ENCODE results near the gene ARMC6.

GRCh38 chr19:19043481-19043880 lies 10.1 kb downstream of the ARMC6 start:
- TF ChIP-seq, protein P1, sequence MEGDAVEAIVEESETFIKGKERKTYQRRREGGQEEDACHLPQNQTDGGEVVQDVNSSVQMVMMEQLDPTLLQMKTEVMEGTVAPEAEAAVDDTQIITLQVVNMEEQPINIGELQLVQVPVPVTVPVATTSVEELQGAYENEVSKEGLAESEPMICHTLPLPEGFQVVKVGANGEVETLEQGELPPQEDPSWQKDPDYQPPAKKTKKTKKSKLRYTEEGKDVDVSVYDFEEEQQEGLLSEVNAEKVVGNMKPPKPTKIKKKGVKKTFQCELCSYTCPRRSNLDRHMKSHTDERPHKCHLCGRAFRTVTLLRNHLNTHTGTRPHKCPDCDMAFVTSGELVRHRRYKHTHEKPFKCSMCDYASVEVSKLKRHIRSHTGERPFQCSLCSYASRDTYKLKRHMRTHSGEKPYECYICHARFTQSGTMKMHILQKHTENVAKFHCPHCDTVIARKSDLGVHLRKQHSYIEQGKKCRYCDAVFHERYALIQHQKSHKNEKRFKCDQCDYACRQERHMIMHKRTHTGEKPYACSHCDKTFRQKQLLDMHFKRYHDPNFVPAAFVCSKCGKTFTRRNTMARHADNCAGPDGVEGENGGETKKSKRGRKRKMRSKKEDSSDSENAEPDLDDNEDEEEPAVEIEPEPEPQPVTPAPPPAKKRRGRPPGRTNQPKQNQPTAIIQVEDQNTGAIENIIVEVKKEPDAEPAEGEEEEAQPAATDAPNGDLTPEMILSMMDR (IDR thresholded peaks at IDR 0.05) = no peak
- TF ChIP-seq POLR2A (IDR thresholded peaks at IDR 0.05) = no peak
